D721Med (cell line): Measurements from ENCODE around the gene ETV5.

ENCODE experiments used
- DNase-seq: peaks from one replicate; pipeline ENCODE4 v3.0.0; 2011; ENCODE audit warnings: low spot score; ENCODE audit not compliant: insufficient read length
- FAIRE-seq: peaks from 2 replicates; lab custom pipeline; 2011; peaks lifted over from hg19 to GRCh38; lab: Jason Lieb, UNC
- CTCF ChIP-seq: IDR thresholded peaks from 2 replicates; pipeline ENCODE4 v1.5.1; 2012; ENCODE audit warnings: mild to moderate bottlenecking, control low read depth; ENCODE audit not compliant: insufficient read depth; ENCODE audit errors: missing control alignments

The ETV5 gene

GRCh38 chr3:186096290-186096689 is 12.6 kb downstream of the ETV5 start:
- DNase-seq (no peak), FAIRE-seq (no peak)
- no peak for TF ChIP-seq CTCF

- TF ChIP-seq CTCF: no peak
- DNase-seq (no peak), FAIRE-seq (no peak)
Observed at GRCh38 chr3:186095561-186096081, 13.3 kb downstream of the ETV5 start.

GRCh38 chr3:186094696-186095425 is 14.0 kb downstream of the ETV5 start:
- TF ChIP-seq CTCF: no peak
- FAIRE-seq (no peak), DNase-seq (no peak)

GRCh38 chr3:186094271-186094670 is 14.6 kb downstream of the ETV5 start:
- TF ChIP-seq CTCF: no peak

GRCh38 chr3:186093271-186093900 is 15.5 kb downstream of the ETV5 start:
- DNase-seq: no peak
- no peak for TF ChIP-seq CTCF
- FAIRE-seq: no peak

More at GRCh38 chr3:186094271-186094670, 14.6 kb downstream of the ETV5 start:
- no peak for FAIRE-seq
- DNase-seq: no peak

GRCh38 chr3:186092360-186093070 is 16.4 kb downstream of the ETV5 start:
- FAIRE-seq (no peak), DNase-seq (no peak)

More at GRCh38 chr3:186092360-186093070, 16.4 kb downstream of the ETV5 start:
- no peak for TF ChIP-seq CTCF
